ENCODE measurements around the gene GNAO1. TPM values are rescaled to one million over a fixed set of nuclear protein-coding genes. Genes with fewer than 3 reads are reported as not detected.

The GNAO1 gene
- total RNA-seq (2014; rRNA removed; shearing (Covaris generic)): 3.7 TPM in 2 replicates
- 19.9 and 28.0 TPM in 2 replicates for polyA plus RNA-seq (2015; cell fraction: cytosol; rRNA removed)
- polyA plus RNA-seq (2015; cell fraction: nucleus; rRNA removed): 11.2 and 29.5 TPM in 2 replicates

GRCh38 chr16:56191156-56191815 lies at the start of gene GNAO1:
Gene GNAO1, plus strand, starts transcription at chr16:56191489. Its CDS starts 747 bp downstream, at chr16:56192236.
- peak; percentile 73 for DNase-seq (ENCODE audit: low read depth, low spot score)
- in situ Hi-C loops (cut with HindIII; ENCODE audit: low pct_unique_long_range_greater_than_20kb, low sequenced_read_pairs): no loop called here

GRCh38 chr16:56143666-56144065 lies 47.6 kb upstream of the GNAO1 start:
- no peak for DNase-seq (ENCODE audit: low read depth, low spot score)
- in situ Hi-C loops (cut with HindIII; ENCODE audit: low pct_unique_long_range_greater_than_20kb, low sequenced_read_pairs): no loop called here

- no peak for DNase-seq (ENCODE audit: low read depth, low spot score)
- in situ Hi-C loops (cut with HindIII; ENCODE audit: low pct_unique_long_range_greater_than_20kb, low sequenced_read_pairs): no loop called here
Measured at GRCh38 chr16:56145369-56145768, 45.9 kb upstream of the GNAO1 start.

- in situ Hi-C loops (cut with HindIII; ENCODE audit: low pct_unique_long_range_greater_than_20kb, low sequenced_read_pairs): no loop called here
- no peak for DNase-seq (ENCODE audit: low read depth, low spot score)
Measured at GRCh38 chr16:56151621-56152020, 39.7 kb upstream of the GNAO1 start.

GRCh38 chr16:56161658-56162057 lies 29.6 kb upstream of the GNAO1 start:
- DNase-seq (ENCODE audit: low read depth, low spot score): no peak

GRCh38 chr16:56163089-56163488 lies 28.2 kb upstream of the GNAO1 start:
- in situ Hi-C loops (cut with HindIII; ENCODE audit: low pct_unique_long_range_greater_than_20kb, low sequenced_read_pairs): no loop called here
- DNase-seq (ENCODE audit: low read depth, low spot score): no peak

More at GRCh38 chr16:56161658-56162057, 29.6 kb upstream of the GNAO1 start:
- in situ Hi-C loops (cut with HindIII; ENCODE audit: low pct_unique_long_range_greater_than_20kb, low sequenced_read_pairs): no loop called here

- no peak for DNase-seq (ENCODE audit: low read depth, low spot score)
- in situ Hi-C loops (cut with HindIII; ENCODE audit: low pct_unique_long_range_greater_than_20kb, low sequenced_read_pairs): no loop called here
Measured at GRCh38 chr16:56163938-56164337, 27.4 kb upstream of the GNAO1 start.

GRCh38 chr16:56164636-56165035 lies 26.7 kb upstream of the GNAO1 start:
- DNase-seq (ENCODE audit: low read depth, low spot score): no peak
- in situ Hi-C loops (cut with HindIII; ENCODE audit: low pct_unique_long_range_greater_than_20kb, low sequenced_read_pairs): no loop called here

- DNase-seq (ENCODE audit: low read depth, low spot score): no peak
- in situ Hi-C loops (cut with HindIII; ENCODE audit: low pct_unique_long_range_greater_than_20kb, low sequenced_read_pairs): no loop called here
Measured at GRCh38 chr16:56174411-56174810, 16.9 kb upstream of the GNAO1 start.

- DNase-seq (ENCODE audit: low read depth, low spot score): no peak
Measured at GRCh38 chr16:56181401-56181800, 9.9 kb upstream of the GNAO1 start.

GRCh38 chr16:56183266-56183665 lies 8.0 kb upstream of the GNAO1 start:
- DNase-seq (ENCODE audit: low read depth, low spot score): no peak
- in situ Hi-C loops (cut with HindIII; ENCODE audit: low pct_unique_long_range_greater_than_20kb, low sequenced_read_pairs): no loop called here

More at GRCh38 chr16:56181401-56181800, 9.9 kb upstream of the GNAO1 start:
- in situ Hi-C loops (cut with HindIII; ENCODE audit: low pct_unique_long_range_greater_than_20kb, low sequenced_read_pairs): no loop called here

- in situ Hi-C loops (cut with HindIII; ENCODE audit: low pct_unique_long_range_greater_than_20kb, low sequenced_read_pairs): no loop called here
- no peak for DNase-seq (ENCODE audit: low read depth, low spot score)
Measured at GRCh38 chr16:56190048-56190676, 1.1 kb upstream of the GNAO1 start.

- peak; percentile 15 for DNase-seq (ENCODE audit: low read depth, low spot score)
- in situ Hi-C loops (cut with HindIII; ENCODE audit: low pct_unique_long_range_greater_than_20kb, low sequenced_read_pairs): no loop called here
Measured at GRCh38 chr16:56190677-56191155, 573 bp upstream of the GNAO1 start.

- in situ Hi-C loops (cut with HindIII; ENCODE audit: low pct_unique_long_range_greater_than_20kb, low sequenced_read_pairs): no loop called here
Measured at GRCh38 chr16:56191835-56192634, 746 bp downstream of the GNAO1 start.

GRCh38 chr16:56192635-56192945 lies 1.3 kb downstream of the GNAO1 start:
- in situ Hi-C loops (cut with HindIII; ENCODE audit: low pct_unique_long_range_greater_than_20kb, low sequenced_read_pairs): no loop called here

More at GRCh38 chr16:56191835-56192634, 746 bp downstream of the GNAO1 start:
- DNase-seq (ENCODE audit: low read depth, low spot score): no peak

GRCh38 chr16:56192986-56193945 lies 2.0 kb downstream of the GNAO1 start:
- in situ Hi-C loops (cut with HindIII; ENCODE audit: low pct_unique_long_range_greater_than_20kb, low sequenced_read_pairs): no loop called here
- DNase-seq (ENCODE audit: low read depth, low spot score): no peak

More at GRCh38 chr16:56192635-56192945, 1.3 kb downstream of the GNAO1 start:
- DNase-seq (ENCODE audit: low read depth, low spot score): no peak
